SK-N-SH (cell line): ENCODE results near the gene PTPRD.

Experiments
- CTCF ChIP-seq: fragments of 200-600 bp; sonication (generic); IDR thresholded peaks from 2 replicates; pipeline ENCODE4 v1.6.1; 2017; ENCODE audit warnings: antibody characterized with exemption, mild to moderate bottlenecking, moderate library complexity
- GABPA ChIP-seq: IDR thresholded peaks from 2 replicates; pipeline ENCODE4 v1.4.0; 2012; ENCODE audit warnings: low read depth, mild to moderate bottlenecking
- TAF1 ChIP-seq: IDR thresholded peaks from 2 replicates; pipeline ENCODE4 v1.6.1; 2012; ENCODE audit warnings: low read depth, mild to moderate bottlenecking, low read length, moderate library complexity, borderline replicate concordance
- ZBTB33 ChIP-seq: IDR thresholded peaks from 2 replicates; pipeline ENCODE4 v1.4.0; 2012; ENCODE audit warnings: low read depth, borderline replicate concordance

GRCh38 chr9:9614607-9615006 is 998.2 kb downstream of the PTPRD start:
- TF ChIP-seq CTCF (no peak), GABPA (no peak), ZBTB33 (no peak), TAF1 (no peak)
